Measurements from ENCODE around the gene A3GALT2.

DNA sequence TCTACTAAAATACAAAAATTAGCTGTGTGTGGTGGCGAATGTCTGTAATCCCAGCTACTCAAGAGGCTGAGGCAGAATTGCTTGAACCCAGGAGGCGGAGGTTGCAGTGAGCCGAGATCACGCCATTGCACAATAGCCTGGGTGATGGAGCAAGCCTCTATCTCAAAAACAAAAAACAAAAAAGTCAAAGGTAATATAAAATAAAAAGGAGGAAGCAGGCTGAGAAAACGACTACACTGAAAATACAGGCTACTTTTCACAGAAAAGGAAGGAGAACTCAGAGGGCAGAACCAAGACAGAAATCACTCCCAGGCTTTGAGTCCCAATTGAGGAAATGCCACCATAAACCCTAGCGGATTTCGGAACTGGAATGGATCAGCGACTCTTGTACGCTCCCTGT lies 5.9 kb upstream of the A3GALT2 start:
- TF ChIP-seq, protein P1, sequence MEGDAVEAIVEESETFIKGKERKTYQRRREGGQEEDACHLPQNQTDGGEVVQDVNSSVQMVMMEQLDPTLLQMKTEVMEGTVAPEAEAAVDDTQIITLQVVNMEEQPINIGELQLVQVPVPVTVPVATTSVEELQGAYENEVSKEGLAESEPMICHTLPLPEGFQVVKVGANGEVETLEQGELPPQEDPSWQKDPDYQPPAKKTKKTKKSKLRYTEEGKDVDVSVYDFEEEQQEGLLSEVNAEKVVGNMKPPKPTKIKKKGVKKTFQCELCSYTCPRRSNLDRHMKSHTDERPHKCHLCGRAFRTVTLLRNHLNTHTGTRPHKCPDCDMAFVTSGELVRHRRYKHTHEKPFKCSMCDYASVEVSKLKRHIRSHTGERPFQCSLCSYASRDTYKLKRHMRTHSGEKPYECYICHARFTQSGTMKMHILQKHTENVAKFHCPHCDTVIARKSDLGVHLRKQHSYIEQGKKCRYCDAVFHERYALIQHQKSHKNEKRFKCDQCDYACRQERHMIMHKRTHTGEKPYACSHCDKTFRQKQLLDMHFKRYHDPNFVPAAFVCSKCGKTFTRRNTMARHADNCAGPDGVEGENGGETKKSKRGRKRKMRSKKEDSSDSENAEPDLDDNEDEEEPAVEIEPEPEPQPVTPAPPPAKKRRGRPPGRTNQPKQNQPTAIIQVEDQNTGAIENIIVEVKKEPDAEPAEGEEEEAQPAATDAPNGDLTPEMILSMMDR (IDR thresholded peaks at IDR 0.05): no peak
- TF ChIP-seq POLR2A (IDR thresholded peaks at IDR 0.05): no peak

All from thyroid gland (tissue), 4 donors.